ENCODE results near the gene PRDM2.

PRDM2 gene

GRCh38 chr1:13769830-13770229 lies 69.8 kb downstream of the PRDM2 start:
- no peak for DNase-seq

- no peak for DNase-seq
Measured at GRCh38 chr1:13770743-13771142, 70.8 kb downstream of the PRDM2 start.

- DNase-seq = no peak
Measured at GRCh38 chr1:13771745-13772144, 71.8 kb downstream of the PRDM2 start.

- no peak for DNase-seq
Measured at GRCh38 chr1:13772271-13772670, 72.3 kb downstream of the PRDM2 start.

GRCh38 chr1:13774121-13774520 lies 74.1 kb downstream of the PRDM2 start:
- no peak for DNase-seq

GRCh38 chr1:13775459-13775858 lies 75.5 kb downstream of the PRDM2 start:
- peak; percentile 54 for DNase-seq

GRCh38 chr1:13775916-13776315 lies 75.9 kb downstream of the PRDM2 start:
- no peak for DNase-seq

- no peak for DNase-seq
Measured at GRCh38 chr1:13778431-13778830, 78.4 kb downstream of the PRDM2 start.

GRCh38 chr1:13779930-13780329 lies 79.9 kb downstream of the PRDM2 start:
- DNase-seq = no peak

- DNase-seq = no peak
Measured at GRCh38 chr1:13780780-13781179, 80.8 kb downstream of the PRDM2 start.

GRCh38 chr1:13781228-13781627 lies 81.2 kb downstream of the PRDM2 start:
- no peak for DNase-seq

- peak; percentile 56 for DNase-seq
Measured at GRCh38 chr1:13781907-13782633, 82.1 kb downstream of the PRDM2 start.

- DNase-seq = no peak
Measured at GRCh38 chr1:13782634-13783360, 82.8 kb downstream of the PRDM2 start.

- DNase-seq = no peak
Measured at GRCh38 chr1:13783551-13783950, 83.6 kb downstream of the PRDM2 start.

GRCh38 chr1:13784971-13785370 lies 85.0 kb downstream of the PRDM2 start:
- DNase-seq = no peak

GRCh38 chr1:13786541-13786940 lies 86.6 kb downstream of the PRDM2 start:
- no peak for DNase-seq

GRCh38 chr1:13788795-13789194 lies 88.8 kb downstream of the PRDM2 start:
- no peak for DNase-seq

GRCh38 chr1:13790290-13791030 lies 90.5 kb downstream of the PRDM2 start:
- DNase-seq = no peak

- no peak for DNase-seq
Measured at GRCh38 chr1:13792419-13792818, 92.4 kb downstream of the PRDM2 start.

- no peak for DNase-seq
Measured at GRCh38 chr1:13793088-13793730, 93.2 kb downstream of the PRDM2 start.

GRCh38 chr1:13794231-13795187 lies 94.5 kb downstream of the PRDM2 start:
- no peak for DNase-seq

GRCh38 chr1:13797397-13797796 lies 97.4 kb downstream of the PRDM2 start:
- no peak for DNase-seq
